Stimulated activated CD4-positive, alpha-beta T cell treated with anti-CD3 and anti-CD28 coated beads, Interleukin-4, amount 100 ng/mL, for 24 hours (primary cell): ENCODE results near the gene CDON.

Experiments
- DNase-seq: peaks from one replicate; pipeline ENCODE4 v3.0.0-alpha.2; 2020

The CDON gene

DNA sequence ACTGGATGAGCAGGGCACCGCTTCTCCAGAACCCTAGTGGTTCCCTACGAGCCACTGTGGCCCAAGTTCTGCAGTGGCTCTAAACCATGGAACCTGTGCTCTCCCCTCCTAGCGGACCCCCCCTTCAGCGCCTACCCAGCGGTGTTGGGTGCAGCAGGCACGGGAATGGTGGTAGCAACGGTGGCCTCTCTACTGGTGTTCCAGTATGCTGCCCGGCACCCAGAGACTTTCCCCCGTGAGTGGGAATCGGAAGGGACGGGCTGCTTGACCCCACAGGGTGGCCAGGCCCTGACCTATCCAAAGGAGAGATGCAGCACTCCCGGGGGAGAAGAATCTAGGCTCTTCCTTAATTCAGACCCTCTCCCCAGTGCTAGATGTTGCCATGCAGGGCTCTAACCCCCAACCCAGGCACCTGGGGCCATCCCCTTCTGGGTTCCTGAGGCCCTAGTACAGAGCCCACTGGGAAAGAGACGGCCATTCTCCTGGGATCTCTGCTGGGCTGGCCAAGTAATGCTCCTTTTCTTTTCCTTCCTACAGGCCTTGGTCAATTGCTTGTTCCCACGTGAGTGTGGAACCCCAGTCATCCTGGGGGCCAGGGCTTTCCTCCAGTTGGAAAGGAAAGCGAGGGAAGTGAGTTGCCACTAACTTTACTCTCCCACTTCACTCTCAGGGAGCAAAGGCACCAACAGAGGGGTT is 107.6 kb downstream of the CDON start:
- DNase-seq = no peak

DNA sequence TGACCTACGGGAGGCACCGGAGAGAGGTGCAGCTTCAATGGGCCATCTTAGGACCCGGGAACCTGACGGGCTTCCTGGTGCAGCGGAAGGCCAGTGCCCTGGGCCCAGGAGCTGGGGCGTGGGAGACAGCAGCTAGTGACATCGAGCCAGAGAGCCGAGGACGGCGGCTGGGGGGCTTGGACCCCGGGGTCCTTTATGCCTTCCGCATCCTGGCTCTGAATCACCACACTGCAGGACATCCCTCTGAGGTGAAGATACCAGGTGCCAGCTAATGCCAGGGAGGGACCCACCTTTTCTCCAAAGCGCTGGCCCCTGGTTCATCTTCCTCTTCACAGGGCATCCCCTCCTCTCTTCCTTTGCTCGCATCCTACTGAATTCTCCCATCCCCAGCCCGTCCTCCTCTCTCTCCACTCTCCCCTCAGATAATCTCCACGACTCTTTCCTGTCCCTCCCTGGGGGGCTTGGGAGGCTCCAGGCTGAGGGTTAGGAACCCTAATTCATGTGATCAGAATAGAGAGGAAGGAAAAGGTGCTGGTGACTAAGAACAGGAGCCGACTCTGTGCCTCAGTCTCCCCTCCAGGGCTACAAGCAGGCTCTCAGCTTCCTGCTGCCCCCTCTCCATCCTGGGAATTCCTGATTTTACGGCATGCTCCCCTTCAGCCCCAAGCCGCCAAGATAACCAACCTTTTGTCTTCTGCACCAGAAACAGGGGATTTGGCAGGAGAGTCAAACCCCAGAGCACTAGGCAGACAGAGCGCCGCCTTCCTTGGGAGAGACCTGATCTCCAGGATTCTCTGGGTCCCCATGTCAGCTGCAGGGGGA is 108.3 kb downstream of the CDON start:
- no peak for DNase-seq

DNA sequence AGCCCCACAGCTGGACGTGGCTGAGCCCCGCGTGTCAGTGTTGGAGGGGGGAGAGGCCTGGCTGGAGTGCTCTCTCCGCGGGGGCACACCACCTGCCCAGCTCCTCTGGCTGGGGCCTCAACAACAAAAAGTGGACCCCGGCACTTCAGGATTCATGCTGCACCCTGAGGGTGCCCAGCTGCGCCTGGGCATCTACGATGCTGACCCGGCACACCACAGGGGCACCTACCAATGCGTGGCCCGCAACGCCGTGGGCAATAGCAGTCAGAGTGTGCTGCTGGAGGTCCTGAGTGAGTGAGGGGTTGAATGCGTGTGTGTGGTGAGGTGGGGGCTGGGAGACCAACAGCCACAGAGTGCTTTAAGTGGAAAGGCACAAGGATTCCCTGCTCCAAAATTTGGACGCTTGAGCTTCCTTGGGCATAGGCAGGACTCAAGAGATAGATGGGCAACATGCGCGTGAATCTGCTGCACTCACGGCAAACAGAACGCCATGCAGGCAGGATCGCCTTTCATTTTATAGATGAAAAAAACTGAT is 109.2 kb downstream of the CDON start:
- DNase-seq = no peak

DNA sequence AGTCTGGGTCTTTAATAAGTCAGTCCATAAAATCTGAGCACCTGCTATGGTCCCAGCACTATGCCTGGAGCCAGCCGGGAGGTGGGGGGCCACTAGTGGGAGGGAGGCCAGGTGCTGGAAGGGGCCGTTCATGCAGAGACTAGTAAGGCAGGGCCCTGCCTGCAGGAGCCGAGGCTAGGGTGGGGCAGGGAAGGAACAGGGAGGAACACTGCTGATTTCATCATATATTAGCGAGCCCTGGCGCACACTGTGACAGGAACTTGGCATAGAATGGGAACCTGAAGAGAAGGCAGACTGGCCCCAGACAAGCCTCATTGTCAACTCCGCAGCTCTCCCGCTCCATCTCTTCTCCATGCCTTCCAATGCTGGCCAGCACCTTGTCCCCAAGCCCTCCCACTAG is 109.7 kb downstream of the CDON start:
- DNase-seq = no peak

DNA sequence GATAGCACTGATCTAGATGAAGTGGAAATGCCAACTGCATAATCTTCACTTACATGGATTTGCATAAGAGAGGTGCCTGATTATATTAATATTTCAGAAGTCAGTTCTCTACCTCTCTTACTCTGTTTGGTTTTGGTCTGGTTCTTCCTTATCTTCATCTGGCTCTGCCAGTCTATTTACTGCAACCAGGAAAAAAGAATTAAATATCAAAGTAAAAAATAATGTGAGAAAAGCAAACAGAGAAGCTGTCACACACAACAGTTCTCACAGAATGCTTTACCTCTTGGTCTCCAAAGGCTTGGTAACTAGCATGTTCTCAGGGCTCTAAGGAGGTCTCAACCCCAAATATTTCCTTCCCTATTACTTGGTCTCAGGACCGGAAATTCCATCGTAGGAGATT is 110.1 kb downstream of the CDON start:
- DNase-seq = no peak

DNA sequence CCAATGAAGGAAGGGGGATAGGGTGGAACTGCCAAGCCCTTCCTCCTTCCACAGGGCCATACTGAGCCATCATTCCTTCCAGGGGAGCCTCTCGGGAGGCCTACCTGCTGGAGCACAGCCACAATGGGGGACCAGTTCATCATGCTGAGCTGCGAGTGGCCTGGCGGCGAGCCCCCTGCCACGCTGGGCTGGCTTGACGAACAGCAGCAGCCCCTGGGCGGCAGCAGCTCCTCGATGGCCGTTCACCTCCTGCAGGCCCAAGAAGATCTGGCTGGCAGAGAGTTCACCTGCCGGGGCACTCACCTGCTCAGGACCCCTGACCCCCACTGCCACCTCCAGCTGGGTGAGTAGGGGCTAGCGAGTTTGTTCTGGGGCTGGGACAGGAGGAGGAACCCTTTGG is 110.9 kb downstream of the CDON start:
- no peak for DNase-seq

DNA sequence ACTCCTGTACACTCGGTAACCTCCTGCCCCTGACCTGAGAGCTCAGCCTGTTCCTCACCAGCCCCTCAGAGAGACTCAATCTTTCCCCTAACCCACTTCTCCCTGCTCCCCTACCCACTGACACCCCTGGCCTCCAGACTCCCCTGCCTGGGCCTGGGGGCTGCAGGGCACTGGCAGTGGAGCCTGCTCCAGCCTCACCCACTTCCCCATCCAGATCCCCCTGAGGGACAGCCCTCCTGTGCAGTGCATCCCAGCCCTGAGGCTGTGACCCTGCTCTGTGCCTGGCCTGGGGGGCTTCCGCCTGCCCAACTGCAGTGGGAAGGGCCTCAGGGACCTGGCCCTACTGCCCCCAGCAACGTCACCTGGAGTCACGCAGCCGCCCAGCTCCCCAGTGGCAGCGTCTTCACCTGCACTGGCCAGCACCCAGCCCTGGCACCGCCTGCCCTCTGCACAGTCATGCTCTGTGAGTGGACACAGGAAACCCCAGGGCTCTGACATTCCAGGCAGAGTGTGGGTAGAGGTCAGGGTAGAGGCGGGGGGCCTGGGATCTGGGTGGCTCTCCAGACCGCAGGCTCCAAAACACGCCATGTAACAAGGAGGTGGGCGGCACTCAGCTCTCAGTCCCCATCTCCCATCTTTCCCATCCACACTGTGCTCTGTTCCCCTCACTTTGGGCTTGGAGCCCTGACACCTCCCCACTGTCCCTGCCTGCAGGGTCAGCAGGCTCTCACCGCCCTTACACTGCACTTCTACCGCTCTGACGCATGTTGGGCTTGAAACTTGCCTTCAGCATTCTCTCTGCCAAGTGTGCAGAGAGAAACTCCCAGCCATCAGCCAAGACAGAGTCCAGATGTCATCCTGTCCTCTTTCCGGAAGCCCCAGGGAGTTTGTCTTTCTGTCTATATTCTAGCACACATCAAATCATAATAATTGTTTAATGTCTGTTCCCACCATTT is 111.7 kb downstream of the CDON start:
- DNase-seq = no peak

DNA sequence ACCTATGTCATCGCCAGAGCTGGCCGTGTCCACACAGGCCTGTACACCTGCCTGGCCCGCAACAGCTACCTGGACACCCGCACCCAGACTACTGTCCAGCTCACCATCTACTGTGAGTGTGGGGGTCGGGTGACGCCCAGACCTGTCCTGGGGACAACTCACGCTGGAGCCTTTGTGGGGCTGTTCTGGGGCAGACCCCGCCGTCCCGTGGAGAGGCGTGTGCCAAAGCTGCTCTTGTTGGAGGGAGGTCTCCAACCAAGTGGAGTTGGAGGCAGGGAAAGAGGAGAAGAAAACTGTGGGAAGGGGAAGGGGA is 112.5 kb downstream of the CDON start:
- DNase-seq = no peak

DNA sequence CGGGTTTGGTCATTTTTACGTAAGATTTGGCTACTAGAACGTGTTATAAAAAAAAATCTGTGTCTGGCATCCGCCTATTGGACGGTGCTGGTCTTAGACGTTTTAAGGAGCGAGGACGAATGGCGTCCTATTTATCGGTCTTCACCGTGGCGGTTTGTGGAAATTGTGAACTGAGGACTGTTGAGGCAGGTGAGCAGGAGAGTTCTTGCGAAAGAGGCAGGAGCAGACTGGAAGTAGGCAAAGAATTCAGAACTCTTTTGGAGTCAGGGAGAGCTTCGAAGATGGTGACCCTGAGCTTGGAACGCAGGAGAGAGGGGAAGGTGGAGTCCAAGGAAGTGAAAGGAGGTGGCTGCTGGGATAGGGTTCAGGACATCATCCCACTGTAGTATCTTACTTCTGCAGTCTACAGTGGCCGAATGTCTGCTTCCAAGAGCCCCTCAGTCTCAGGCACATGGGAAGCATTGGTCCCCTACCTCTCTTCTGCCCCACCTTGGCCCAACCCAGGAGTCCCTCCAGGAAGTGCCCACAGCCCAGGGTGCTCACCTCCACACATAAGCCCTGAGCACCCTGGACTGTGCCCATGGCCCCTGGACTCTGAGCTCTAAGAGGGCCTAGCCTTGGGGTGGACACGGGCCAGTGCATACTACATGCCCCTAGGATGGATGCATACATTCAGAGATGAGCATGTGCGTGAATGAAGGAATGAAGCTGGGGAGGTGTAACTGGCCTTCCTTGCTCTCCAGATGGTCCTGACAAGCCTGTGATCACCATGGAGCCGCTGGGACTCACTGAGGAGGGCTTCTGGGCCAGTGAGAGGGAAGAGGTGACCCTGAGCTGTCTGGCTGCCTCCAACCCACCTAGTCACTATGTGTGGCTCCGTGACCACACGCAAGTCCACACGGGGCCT is 113.1 kb downstream of the CDON start:
- DNase-seq = no peak

DNA sequence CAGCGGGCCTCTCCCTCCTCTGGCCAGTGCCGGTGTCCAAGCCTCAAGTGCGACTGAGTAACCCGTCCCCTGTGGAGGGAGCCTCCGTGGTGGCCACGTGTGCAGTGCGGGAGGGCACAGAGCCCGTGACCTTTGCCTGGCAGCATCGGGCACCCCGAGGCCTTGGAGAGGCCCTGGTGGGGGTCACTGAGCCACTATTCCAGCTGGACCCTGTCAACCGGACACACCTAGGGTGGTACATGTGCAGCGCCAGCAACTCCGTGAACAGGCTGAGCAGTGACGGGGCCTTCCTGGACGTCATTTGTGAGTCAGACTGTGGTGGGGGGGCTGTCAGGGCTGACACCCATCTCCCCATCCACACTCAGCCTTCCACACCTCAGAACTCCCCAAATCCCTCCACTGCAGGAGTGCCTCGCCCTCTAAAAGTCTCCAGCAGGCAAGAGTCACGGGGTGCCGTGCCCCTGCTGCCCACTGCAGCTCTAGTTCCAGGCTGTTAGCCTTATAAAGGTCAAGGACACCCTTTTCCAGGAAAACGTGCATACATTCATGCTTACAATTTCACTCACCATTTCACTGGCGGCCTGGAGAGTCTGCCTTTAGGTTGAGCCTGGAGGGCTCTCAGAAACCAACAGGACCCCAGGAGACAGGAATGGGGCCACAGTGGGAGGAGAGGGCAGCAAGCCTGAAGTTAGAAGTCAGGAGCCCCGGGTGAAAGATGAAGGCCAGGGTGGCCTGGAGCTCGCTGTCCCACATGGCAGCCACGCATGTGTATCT is 114.2 kb downstream of the CDON start:
- no peak for DNase-seq

DNA sequence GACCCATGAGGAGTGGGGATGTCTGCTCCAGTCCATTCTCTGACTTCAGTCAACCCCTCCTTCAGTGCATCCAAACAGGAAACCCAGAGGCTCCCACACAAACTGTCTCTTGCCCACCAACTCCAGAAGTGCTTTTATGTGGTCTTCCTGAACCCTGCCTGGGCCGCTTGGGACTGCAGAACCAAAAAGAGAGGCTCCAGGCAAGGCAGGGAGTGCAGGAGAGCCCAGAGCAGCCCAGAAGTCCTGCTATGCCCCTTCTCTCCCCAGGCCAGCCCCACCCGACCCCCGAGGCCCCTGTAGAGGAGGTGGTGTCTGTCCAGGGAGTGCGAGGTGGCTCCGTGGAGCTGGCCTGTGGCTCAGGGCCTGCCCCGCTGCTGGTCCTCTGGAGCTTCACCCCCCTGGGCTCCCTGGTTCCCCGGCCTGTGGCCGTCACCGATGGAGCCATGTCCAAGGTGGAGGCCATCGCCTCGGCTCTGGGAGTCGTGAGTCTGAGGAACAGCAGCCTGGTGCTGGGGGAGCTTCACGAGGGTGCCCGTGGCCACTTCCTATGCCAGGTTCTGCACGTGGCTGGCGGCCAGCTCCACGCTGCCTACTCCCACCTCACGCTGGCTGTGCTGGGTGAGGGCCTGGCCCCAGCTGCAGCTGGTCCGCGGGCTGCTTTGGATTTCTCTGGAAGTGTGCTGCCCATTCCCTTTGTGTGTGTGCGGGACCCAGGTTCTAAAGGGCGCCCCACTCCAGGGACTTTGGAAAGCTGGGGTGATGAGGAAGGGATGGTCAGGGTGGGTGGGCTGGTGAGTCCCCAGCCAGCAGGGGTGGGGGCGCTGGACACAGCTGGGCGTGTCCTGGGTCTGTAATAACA is 115.0 kb downstream of the CDON start:
- DNase-seq = no peak

DNA sequence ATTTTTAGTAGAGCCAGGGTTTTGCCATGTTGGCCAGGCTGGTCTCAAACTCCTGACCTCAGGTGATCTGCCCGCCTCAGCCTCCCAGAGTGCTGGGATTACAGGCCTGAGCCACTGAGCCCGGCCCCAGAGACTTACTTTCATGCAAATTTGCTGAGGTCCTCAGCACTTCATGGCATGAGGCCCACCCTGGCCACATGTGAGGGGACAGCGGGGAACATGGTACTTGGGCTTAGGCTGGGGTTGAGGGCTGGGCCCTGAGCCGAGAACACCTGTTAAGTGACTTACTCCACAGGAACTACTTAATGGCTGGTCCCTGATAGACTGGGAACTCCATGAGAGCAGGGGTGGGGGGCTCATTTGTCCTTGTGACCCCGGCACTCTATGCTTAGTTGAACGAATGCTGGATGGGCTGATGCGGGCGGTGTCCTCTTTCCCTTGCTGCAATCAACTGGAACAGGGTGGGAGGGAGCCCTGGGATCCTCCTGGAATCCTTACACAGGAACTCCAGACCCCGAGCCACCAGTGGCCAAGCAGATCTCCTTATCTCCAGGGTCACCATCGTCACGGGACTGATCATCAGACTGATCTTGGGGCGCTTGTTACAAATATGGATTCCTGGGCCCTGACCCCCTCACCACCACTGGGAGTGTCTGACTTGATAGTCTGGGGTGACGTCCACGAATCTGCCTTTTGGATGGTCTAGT is 115.8 kb downstream of the CDON start:
- DNase-seq = no peak

DNA sequence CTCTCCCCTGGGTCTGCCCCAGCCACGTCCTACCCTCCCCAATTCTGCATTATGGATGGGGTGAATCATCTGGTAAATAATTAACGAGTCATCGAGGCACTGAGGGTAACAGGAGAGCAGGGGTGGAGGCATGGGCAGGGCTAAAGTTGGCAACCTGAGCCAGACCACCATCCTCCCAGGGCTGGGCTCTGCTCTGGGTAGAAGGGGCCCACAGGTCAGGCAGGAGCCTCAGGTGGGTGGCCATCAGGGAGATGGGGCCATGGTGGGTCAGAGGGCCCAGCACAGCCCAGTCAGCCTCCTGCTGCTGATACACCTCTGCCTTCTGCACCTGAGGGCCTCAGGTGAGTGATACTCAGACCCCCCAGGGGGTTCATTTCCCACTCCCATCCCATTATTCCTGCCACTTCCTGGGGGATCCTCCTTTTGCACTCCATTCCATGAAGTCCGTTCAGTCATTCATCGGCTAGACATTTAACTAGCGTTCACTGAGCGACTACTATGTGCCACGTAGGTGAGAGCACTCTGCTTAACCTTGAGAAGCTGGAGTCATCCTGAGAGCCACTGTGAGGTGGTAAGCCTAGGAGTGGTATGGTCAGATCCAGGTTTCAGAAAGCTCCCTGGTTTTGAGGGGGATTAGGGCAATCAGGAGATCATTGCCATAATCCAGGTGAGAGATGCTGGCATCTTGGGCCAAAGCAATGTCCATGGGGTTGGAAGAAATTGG is 116.7 kb downstream of the CDON start, which contains the start of gene VSIG10L2:
Gene VSIG10L2, plus strand, starts transcription at position 248 of the 724 bp plus-strand sequence. Its CDS starts 12 bp downstream, at position 260.
- no peak for DNase-seq

DNA sequence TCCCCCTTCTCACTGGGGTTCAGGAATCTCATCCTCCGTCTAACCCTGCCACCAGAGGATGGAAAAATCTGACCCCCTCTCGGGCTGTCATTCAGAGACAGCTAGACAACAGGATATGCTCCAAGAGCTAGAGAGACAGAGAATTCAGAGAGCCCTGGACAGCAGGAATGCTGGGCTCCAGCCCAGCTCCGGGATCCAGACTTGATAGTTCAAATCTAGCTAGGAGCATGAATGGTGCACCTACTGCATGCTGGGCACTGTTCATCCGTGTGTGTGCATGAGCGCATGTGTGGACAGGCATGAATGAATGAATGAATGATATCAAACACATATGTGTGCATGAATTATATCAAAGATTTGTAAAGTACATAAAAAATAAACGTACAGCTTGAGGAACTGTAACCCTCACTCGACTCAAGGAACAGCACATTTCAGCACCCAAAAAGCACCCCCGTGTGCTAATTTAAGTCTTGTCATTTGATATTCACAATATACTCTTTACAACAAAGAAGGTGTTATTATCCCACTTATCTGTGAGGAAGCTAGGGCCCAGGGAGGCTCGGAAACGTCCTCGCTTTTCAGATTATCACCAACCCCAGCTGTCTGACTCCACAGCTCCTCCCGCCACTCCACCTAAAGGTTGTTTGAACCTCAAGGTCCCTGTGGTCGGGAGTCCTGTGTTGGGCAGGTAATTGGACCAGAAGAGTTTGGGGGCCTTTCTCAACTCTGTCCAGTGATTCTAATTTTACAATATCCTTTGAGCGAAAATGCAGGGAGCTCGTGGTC is 117.5 kb downstream of the CDON start:
- no peak for DNase-seq

DNA sequence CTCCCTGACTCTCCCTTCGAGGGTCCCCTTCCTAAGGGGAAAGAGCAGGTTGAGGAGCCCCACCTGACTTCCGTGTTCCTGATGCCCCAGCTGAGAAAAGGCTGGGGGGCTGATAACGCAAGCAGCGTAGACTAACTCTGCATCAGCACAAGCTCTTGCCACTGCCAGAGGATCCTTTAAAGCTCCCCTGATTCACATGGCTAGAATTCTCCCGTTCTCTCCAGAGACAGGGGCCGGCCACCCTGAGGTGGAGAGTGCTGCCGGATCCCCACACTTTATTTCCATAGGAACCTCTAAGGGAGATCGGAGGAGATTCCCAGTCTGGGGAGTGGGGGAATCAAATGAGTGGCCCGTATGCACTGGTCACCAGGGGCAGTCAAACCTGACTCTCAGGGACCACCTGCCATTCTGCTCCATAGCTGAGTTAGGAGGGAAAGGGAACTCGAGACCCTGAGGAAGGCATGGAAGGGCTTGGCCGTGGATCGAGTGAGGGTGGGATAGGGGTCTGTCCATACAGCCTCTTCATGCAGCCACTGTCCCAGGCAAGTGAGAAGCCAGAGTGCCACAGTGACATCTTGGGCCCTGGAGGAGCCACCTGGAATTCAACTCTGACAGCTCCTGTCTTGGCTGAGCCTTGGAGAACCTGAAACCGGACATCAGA is 118.2 kb downstream of the CDON start:
- no peak for DNase-seq

DNA sequence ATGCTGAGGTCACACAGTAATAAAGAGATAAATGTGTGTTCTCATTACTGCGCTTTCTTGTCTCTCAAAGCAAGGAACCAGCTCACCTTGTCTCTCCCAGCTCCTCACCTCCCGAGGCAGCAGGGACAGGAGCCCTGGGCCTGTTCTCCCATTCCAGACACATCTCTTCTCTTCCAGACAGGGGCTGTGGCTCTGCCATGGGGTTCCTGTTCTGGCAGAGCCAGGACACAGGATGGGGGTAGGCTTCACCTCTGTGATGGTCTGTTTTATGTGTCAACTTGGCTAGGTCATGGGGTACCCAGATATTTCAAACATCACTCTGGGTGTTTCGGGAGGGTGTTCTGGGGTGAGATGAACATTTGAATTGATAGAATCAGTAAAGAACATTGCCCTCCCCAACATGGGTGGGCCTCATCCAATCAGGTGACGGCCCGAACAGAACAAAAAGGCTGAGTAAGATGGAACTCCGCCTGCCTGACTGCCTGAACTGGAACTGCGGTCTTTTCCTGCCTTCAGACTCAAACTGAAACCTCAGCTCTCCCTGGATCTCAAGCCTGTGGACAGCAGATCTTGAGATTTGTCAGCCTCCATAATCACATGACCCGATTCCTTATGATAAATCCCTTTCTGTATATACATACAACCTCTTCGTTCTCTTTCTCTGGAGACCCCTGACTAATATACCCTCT is 118.9 kb downstream of the CDON start:
- DNase-seq = no peak
